GM23338 (cell line): ENCODE data around the gene KIAA0753.

ENCODE experiments used
- CTCF ChIP-seq, 2 experiments: fragments of 200-600 bp in 1 of 2; sonication (generic) in 1 of 2; conservative IDR thresholded peaks; 2 replicates each; pipeline versions ENCODE4 v1.5.1 to v1.6.1; 2016 to 2017; ENCODE audit warnings: antibody characterized with exemption in 2 of 2, low read depth in 2 of 2, mild to moderate bottlenecking in 2 of 2, moderate library complexity in 1 of 2
- EZH2 ChIP-seq: fragments of 200-600 bp; sonication (generic); IDR thresholded peaks from one replicate; pipeline ENCODE4 v1.8.0; 2017; ENCODE audit warnings: antibody characterized with exemption, mild to moderate bottlenecking, low read depth; ENCODE audit not compliant: unreplicated experiment
- EZH2phosphoT487 ChIP-seq: fragments of 200-600 bp; sonication (generic); IDR thresholded peaks from one replicate; pipeline ENCODE4 v1.8.1; 2018; ENCODE audit warnings: antibody characterized with exemption; ENCODE audit not compliant: unreplicated experiment
- JUNB ChIP-seq: IDR thresholded peaks from one replicate; pipeline ENCODE4 v1.6.1; 2016; ENCODE audit warnings: antibody characterized with exemption; ENCODE audit not compliant: unreplicated experiment

GRCh38 chr17:6596511-6596910 is 44.0 kb downstream of the KIAA0753 start:
- no peak for TF ChIP-seq EZH2
- TF ChIP-seq JUNB, result no peak
- TF ChIP-seq CTCF (conservative IDR thresholded peaks at IDR 0.05; ENCODE audit: low read depth in 2 of 2), result no peak
- no peak for TF ChIP-seq EZH2phosphoT487
